C4-2B (cell line): ENCODE measurements around the gene ADAMTS16.

ENCODE experiments used
- H3K27ac ChIP-seq: fragments of 450-650 bp; 2 replicates; pipeline ENCODE4 v1.5.1; 2017
- ZFX ChIP-seq: fragments of 450-650 bp; IDR thresholded peaks from 2 replicates; pipeline ENCODE4 v1.6.1; 2017
- TF ChIP-seq, protein P1 (sequence below): fragments of 450-650 bp; conservative IDR thresholded peaks from 2 replicates; pipeline ENCODE4 v1.5.1; 2017; ENCODE audit warnings: mild to moderate bottlenecking

ADAMTS16 gene

DNA sequence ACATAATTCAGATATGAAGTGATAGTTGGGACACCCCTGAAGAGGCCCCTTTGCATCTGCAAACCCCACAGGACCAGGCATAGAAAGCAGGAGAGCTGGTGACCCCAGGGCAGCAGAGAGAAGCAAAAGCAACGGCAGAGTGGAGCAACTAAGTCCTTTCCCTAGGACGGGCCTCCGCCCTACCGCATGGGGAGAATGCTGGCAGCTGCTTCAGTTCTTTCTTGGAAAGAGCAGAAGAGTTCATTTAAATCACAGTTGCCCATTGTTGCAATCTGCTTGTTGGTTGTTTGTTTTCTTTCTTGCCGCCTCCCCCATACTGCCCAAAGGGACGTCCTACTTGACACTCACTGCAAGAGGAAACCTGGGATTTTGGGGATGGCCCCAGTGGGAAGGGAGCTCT is 126.2 kb downstream of the ADAMTS16 start:
- H3K27ac ChIP-seq = no peak overlapping the region
- TF ChIP-seq, protein P1, sequence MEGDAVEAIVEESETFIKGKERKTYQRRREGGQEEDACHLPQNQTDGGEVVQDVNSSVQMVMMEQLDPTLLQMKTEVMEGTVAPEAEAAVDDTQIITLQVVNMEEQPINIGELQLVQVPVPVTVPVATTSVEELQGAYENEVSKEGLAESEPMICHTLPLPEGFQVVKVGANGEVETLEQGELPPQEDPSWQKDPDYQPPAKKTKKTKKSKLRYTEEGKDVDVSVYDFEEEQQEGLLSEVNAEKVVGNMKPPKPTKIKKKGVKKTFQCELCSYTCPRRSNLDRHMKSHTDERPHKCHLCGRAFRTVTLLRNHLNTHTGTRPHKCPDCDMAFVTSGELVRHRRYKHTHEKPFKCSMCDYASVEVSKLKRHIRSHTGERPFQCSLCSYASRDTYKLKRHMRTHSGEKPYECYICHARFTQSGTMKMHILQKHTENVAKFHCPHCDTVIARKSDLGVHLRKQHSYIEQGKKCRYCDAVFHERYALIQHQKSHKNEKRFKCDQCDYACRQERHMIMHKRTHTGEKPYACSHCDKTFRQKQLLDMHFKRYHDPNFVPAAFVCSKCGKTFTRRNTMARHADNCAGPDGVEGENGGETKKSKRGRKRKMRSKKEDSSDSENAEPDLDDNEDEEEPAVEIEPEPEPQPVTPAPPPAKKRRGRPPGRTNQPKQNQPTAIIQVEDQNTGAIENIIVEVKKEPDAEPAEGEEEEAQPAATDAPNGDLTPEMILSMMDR = no peak
- no peak for TF ChIP-seq ZFX

DNA sequence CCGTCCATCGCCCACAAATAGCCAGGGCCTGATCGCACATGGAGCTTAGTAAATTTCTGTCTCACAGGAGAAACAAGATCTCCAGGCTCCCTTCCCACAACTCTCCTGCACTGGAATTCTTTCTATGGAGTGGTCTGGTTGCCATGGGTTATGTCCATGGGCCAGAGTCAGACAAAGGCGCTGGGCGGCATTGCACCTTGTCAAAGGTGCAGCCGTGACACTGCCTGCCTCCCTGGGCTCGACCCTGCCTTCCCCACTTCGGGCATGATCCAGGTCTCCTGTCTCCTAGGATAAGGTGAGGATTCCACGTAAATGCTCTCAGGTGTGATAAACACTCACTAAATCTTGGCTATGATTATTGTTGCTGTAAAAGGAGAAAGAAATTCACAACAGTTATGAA is 130.0 kb downstream of the ADAMTS16 start:
- TF ChIP-seq ZFX = no peak
- TF ChIP-seq, protein P1 = no peak
- no peak overlapping the region for H3K27ac ChIP-seq

- no peak for TF ChIP-seq ZFX
- TF ChIP-seq, protein P1 = no peak
- no peak overlapping the region for H3K27ac ChIP-seq
Measured at GRCh38 chr5:5270958-5271785, 131.0 kb downstream of the ADAMTS16 start.

GRCh38 chr5:5271786-5272321 is 131.7 kb downstream of the ADAMTS16 start:
- H3K27ac ChIP-seq = no peak overlapping the region
- no peak for TF ChIP-seq ZFX
- TF ChIP-seq, protein P1 = no peak

DNA sequence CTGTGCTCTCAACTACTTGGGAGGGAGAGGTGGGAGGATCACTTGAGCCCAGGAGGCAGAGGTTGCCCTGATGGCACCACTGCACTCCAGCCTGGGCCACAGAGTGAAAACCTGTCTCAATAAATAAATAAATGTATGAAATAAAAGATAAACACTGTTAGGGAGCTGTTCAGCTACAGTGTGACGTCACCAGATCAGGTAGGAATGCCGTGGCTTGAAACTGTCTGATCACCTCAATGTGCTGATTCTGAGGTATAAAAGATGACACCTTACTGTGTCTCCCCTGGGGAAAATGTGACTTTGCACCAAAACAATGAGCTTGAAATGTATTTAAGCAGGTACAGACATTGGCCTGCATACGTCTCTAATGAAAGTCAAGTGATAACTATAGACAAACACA is 133.3 kb downstream of the ADAMTS16 start:
- TF ChIP-seq, protein P1 = no peak
- no peak for TF ChIP-seq ZFX
- no peak overlapping the region for H3K27ac ChIP-seq

- TF ChIP-seq, protein P1 = no peak
- no peak for TF ChIP-seq ZFX
- no peak overlapping the region for H3K27ac ChIP-seq
Measured at GRCh38 chr5:5273976-5274375, 133.8 kb downstream of the ADAMTS16 start.

DNA sequence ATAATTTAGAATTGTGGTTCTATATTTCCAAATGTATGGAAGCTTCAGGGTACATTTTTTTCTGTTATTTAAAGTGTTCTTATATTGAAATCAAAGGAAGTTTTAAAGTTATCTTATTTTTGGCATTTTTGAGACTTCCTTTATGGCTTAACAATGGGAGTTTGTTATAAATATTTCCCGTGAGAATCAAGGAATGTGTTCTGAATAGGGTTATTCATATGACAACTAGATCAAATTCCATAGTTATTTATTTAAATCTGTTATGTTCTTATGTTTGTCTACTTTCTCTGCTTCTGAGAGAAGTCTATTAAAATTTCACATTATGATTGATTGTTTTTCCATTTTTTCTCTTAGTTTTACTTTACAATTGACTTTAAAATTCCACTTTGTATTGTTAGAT is 135.1 kb downstream of the ADAMTS16 start:
- H3K27ac ChIP-seq = no peak overlapping the region
- no peak for TF ChIP-seq ZFX
- TF ChIP-seq, protein P1 = no peak
